Calu3 (cell line): ENCODE data around the gene AXDND1. TPM values are rescaled to one million over a fixed set of nuclear protein-coding genes. Genes with fewer than 3 reads are reported as not detected.

Source experiments
- BruUV-seq: library from RNA; stranded (reverse); fragments of 400-500 nt; replicated peaks from 2 replicates; lab custom pipeline; 2021; lab: Mats Ljungman, UMichigan
- CTCF ChIA-PET: fragments of 300-600 bp; sonication (Branson Sonifier 250); formaldehyde crosslinking; loops from one replicate; lab custom pipeline; 2022; ENCODE audit warnings: antibody characterized with exemption; lab: Charles Lee
- DNase-seq: peaks from one replicate; pipeline ENCODE4 v3.0.0; 2022
- H3K27ac Mint-ChIP-seq: one replicate; pipeline ENCODE4 v1.8.0; 2022; ENCODE audit warnings: mixed read lengths; ENCODE audit not compliant: unreplicated experiment
- H3K27me3 Mint-ChIP-seq: one replicate; pipeline ENCODE4 v1.8.0; 2022; ENCODE audit warnings: mixed read lengths; ENCODE audit not compliant: unreplicated experiment
- H3K36me3 Mint-ChIP-seq: one replicate; pipeline ENCODE4 v1.8.0; 2022; ENCODE audit warnings: mild to moderate bottlenecking, moderate library complexity, mixed read lengths; ENCODE audit not compliant: insufficient read depth, unreplicated experiment
- H3K4me1 Mint-ChIP-seq: one replicate; pipeline ENCODE4 v1.8.0; 2022; ENCODE audit warnings: mild to moderate bottlenecking, low read depth, mixed read lengths; ENCODE audit not compliant: unreplicated experiment
- H3K4me3 Mint-ChIP-seq: one replicate; pipeline ENCODE4 v1.8.0; 2022; ENCODE audit warnings: mild to moderate bottlenecking, low read depth, moderate library complexity, mixed read lengths; ENCODE audit not compliant: unreplicated experiment
- H3K9me3 Mint-ChIP-seq: one replicate; pipeline ENCODE4 v1.8.0; 2022; ENCODE audit warnings: low read depth, mixed read lengths; ENCODE audit not compliant: unreplicated experiment
- CTCF ChIP-seq: fragments of 200-600 bp; IDR thresholded peaks from one replicate; pipeline ENCODE4 v1.8.0; 2022; ENCODE audit warnings: antibody characterized with exemption; ENCODE audit not compliant: unreplicated experiment
- intact Hi-C: fragments of 100-400 bp; cut with micrococcal nuclease; formaldehyde crosslinking; loops from one replicate; pipeline ENCODE4 v1.10.0; 2022; ENCODE audit not compliant: unreplicated experiment
- total RNA-seq: library from RNA; stranded (reverse); gene quantifications from 2 replicates; pipeline ENCODE4 v1.2.3, GENCODE V29; 2022

AXDND1 gene
- total RNA-seq, 1 experiment from 2014 or later = 0.50 TPM

DNA sequence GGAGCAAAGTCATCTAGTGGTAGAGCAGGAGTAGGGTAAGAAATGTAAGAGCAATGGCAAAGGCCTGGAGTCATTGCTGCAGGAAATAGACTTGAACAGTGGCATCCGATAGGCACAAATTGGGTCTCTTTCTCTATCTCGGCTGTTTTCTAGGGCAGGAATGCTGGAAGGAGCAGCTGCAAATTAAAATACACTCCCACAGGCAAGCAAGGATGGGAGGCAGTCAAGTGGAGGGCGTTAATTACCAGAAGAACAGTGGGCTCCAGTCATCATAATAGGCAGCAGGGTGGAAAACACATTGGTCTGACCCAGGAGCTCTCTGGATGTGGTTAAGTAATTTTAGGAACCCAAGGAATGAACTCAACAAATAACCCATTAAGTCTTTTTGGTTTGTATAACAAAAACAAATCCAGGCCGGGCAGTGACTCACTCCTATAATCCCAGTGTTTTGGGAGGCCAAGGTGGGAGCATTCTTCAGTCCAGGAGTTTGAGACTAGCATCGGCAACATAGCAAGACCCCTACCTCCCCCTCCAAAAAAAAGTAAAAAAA lies 218.1 kb downstream of the AXDND1 start:
- Mint-ChIP-seq H3K27ac (no peak overlapping the region), H3K36me3 (no peaks in the 10 kb centered on the region), H3K9me3 (no peaks in the 10 kb centered on the region), H3K27me3 (peaks cover 85% of the 10 kb centered on the region), H3K4me1 (no peaks in the 10 kb centered on the region), H3K4me3 (no peak overlapping the region)
- intact Hi-C loops = no loop called here
- no peak for TF ChIP-seq CTCF
- DNase-seq = no peak
- BruUV-seq = no TSS peak
- CTCF ChIA-PET = no interaction called here

DNA sequence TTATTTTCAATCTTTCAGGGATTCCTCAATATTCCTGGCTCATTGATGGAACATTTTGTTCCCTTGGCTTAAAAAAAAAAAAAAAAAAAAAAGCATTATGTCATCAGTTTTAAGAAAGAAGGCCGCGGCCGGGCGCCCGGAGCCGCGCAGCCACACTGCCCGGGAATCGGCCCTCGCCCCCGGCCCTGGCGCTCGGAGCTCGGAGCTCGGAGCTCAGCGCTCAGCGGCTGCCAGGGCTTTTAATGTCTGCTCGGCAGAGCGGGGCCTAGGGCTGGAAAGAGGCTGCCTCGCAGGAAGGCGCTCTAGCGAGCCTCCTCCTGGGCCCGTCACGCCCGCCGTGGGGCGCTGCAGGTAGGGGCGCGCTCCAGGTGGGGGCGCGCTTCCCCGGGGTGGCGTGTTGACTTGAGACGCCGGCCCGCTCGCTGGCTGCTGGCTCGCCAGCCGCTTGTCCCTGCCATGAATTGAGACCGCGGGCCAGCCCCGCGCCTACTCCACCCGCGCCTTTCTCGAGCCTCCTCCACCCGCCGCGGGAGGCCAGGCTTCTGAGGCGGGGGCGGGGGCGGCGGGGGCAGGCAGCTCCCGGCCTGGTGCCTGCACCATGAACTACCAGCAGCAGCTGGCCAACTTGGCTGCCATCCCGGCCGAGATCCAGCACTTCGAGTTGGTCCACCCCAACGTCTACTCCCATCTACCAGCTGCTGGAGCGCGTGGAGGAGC lies 220.5 kb downstream of the AXDND1 start:
- intact Hi-C loops = no loop called here
- CTCF ChIA-PET = interaction anchor here (0.6 kb wide), 2 partner anchors 229 to 480 kb away, joined by 3 read pairs; no protein-coding TSS in a partner anchor
- no peaks in the 10 kb centered on the region for H3K9me3 Mint-ChIP-seq
- H3K36me3 Mint-ChIP-seq = no peaks in the 10 kb centered on the region
- no peaks in the 10 kb centered on the region for H3K4me1 Mint-ChIP-seq
- DNase-seq = peak; percentile 80
- peak overlapping the region; percentile 26 for H3K4me3 Mint-ChIP-seq
- peaks cover 84% of the 10 kb centered on the region for H3K27me3 Mint-ChIP-seq
- no TSS peak for BruUV-seq
- H3K27ac Mint-ChIP-seq = no peak overlapping the region
- peak; percentile 85 for TF ChIP-seq CTCF

GRCh38 chr1:179587336-179587735 lies 221.6 kb downstream of the AXDND1 start:
- no peaks in the 10 kb centered on the region for H3K36me3 Mint-ChIP-seq
- no TSS peak for BruUV-seq
- CTCF ChIA-PET = no interaction called here
- H3K4me3 Mint-ChIP-seq = no peak overlapping the region
- no peak for DNase-seq
- intact Hi-C loops = no loop called here
- no peak for TF ChIP-seq CTCF
- H3K4me1 Mint-ChIP-seq = no peaks in the 10 kb centered on the region
- no peaks in the 10 kb centered on the region for H3K9me3 Mint-ChIP-seq
- no peak overlapping the region for H3K27ac Mint-ChIP-seq
- peaks cover 84% of the 10 kb centered on the region for H3K27me3 Mint-ChIP-seq

- intact Hi-C loops = no loop called here
- no peak for DNase-seq
- Mint-ChIP-seq H3K4me1 (no peaks in the 10 kb centered on the region), H3K36me3 (no peaks in the 10 kb centered on the region), H3K27ac (no peak overlapping the region), H3K9me3 (no peaks in the 10 kb centered on the region), H3K27me3 (peaks cover 84% of the 10 kb centered on the region), H3K4me3 (no peak overlapping the region)
- CTCF ChIA-PET = interaction anchor here (0.7 kb wide), 1 partner anchor 12 kb away, joined by 3 read pairs; no protein-coding TSS in a partner anchor
- BruUV-seq = no TSS peak
- TF ChIP-seq CTCF = no peak
Observed at GRCh38 chr1:179588425-179589024, 222.8 kb downstream of the AXDND1 start.
